GM23338 (cell line): ENCODE measurements around the gene BFSP2. TPM values are rescaled to one million over a fixed set of nuclear protein-coding genes. Genes with fewer than 3 reads are reported as not detected.

Experiments used
- ATAC-seq: fragments of 200-7000 bp; cut with Tn5 transposase; 3 replicates; pipeline ENCODE4 v1.9.1; 2020
- DNase-seq: peaks from one replicate; pipeline ENCODE4 v3.0.0-alpha.2; 2015; ENCODE audit warnings: low spot score
- H2AFZ ChIP-seq: fragments of 200-600 bp; sonication (generic); 2 replicates; pipeline ENCODE4 v1.8.0; 2016; ENCODE audit warnings: antibody characterized with exemption, mild to moderate bottlenecking, moderate library complexity
- H3F3A ChIP-seq: fragments of 200-600 bp; sonication (generic); replicated peaks from 2 replicates; pipeline ENCODE4 v1.8.0; 2017; ENCODE audit warnings: antibody characterized with exemption, mixed run types, low read depth
- H3K27ac ChIP-seq: fragments of 200-600 bp; sonication (generic); 2 replicates; pipeline ENCODE4 v1.6.1; 2016; ENCODE audit warnings: low read depth
- H3K27me3 ChIP-seq: fragments of 200-600 bp; sonication (generic); 2 replicates; pipeline ENCODE4 v1.8.0; 2016; ENCODE audit warnings: mild to moderate bottlenecking, mixed run types, moderate library complexity; ENCODE audit not compliant: insufficient read depth
- H3K36me3 ChIP-seq: fragments of 200-600 bp; sonication (generic); 2 replicates; pipeline ENCODE4 v1.8.0; 2016; ENCODE audit warnings: mild to moderate bottlenecking; ENCODE audit not compliant: insufficient read depth
- H3K4me1 ChIP-seq: fragments of 200-600 bp; sonication (generic); 2 replicates; pipeline ENCODE4 v1.8.0; 2016; ENCODE audit warnings: mild to moderate bottlenecking, moderate library complexity; ENCODE audit not compliant: insufficient read depth
- H3K4me2 ChIP-seq: fragments of 200-600 bp; sonication (generic); 2 replicates; pipeline ENCODE4 v1.7.1; 2017; ENCODE audit warnings: mixed run types
- H3K4me3 ChIP-seq: fragments of 200-600 bp; sonication (generic); 2 replicates; pipeline ENCODE4 v1.6.1; 2016; ENCODE audit warnings: mixed run types
- H3K79me2 ChIP-seq: fragments of 200-600 bp; sonication (generic); replicated peaks from 2 replicates; pipeline ENCODE4 v1.8.0; 2017; ENCODE audit warnings: mild to moderate bottlenecking; ENCODE audit not compliant: insufficient read depth
- H3K9me2 ChIP-seq: fragments of 200-600 bp; sonication (generic); 2 replicates; pipeline ENCODE4 v1.8.0; 2017; ENCODE audit not compliant: insufficient read depth
- H4K20me1 ChIP-seq: fragments of 200-600 bp; sonication (generic); replicated peaks from 2 replicates; pipeline ENCODE4 v1.8.0; 2017; ENCODE audit warnings: mild to moderate bottlenecking; ENCODE audit not compliant: insufficient read depth
- H3K27ac Mint-ChIP-seq: 2 replicates; pipeline ENCODE4 v1.8.0; 2020; ENCODE audit warnings: inconsistent platforms, mild to moderate bottlenecking, moderate library complexity, mixed read lengths
- H3K27me3 Mint-ChIP-seq: 3 replicates; pipeline ENCODE4 v1.8.0; 2022; ENCODE audit warnings: low read depth, mild to moderate bottlenecking, moderate library complexity, mixed read lengths, inconsistent platforms; ENCODE audit not compliant: insufficient read depth, poor library complexity
- H3K36me3 Mint-ChIP-seq: 3 replicates; pipeline ENCODE4 v1.8.0; 2021; ENCODE audit warnings: low read depth, mild to moderate bottlenecking, inconsistent platforms, moderate library complexity, mixed read lengths
- H3K4me1 Mint-ChIP-seq: 3 replicates; pipeline ENCODE4 v1.8.0; 2020; ENCODE audit warnings: mild to moderate bottlenecking, inconsistent platforms, mixed read lengths
- H3K4me3 Mint-ChIP-seq: 3 replicates; pipeline ENCODE4 v1.8.0; 2021; ENCODE audit warnings: moderate library complexity, mild to moderate bottlenecking, inconsistent platforms, mixed read lengths
- H3K9me3 Mint-ChIP-seq: 3 replicates; pipeline ENCODE4 v1.8.0; 2020; ENCODE audit warnings: moderate library complexity, mild to moderate bottlenecking, inconsistent platforms, mixed read lengths
- CREB1 ChIP-seq: fragments of 250-450 bp; sonication (Bioruptor Pico); IDR thresholded peaks from 2 replicates; pipeline ENCODE4 v1.5.0; 2020; ENCODE audit warnings: low read depth, mild to moderate bottlenecking, moderate library complexity
- ETS1 ChIP-seq: IDR thresholded peaks from 2 replicates; pipeline ENCODE4 v1.6.1; 2016; ENCODE audit warnings: antibody characterized with exemption
- EZH2 ChIP-seq: fragments of 200-600 bp; sonication (generic); IDR thresholded peaks from one replicate; pipeline ENCODE4 v1.8.0; 2017; ENCODE audit warnings: antibody characterized with exemption, mild to moderate bottlenecking, low read depth; ENCODE audit not compliant: unreplicated experiment
- JUNB ChIP-seq: IDR thresholded peaks from one replicate; pipeline ENCODE4 v1.6.1; 2016; ENCODE audit warnings: antibody characterized with exemption; ENCODE audit not compliant: unreplicated experiment
- NANOG ChIP-seq: IDR thresholded peaks from 2 replicates; pipeline ENCODE4 v1.6.1; 2016; ENCODE audit warnings: antibody characterized with exemption, borderline replicate concordance
- POLR2AphosphoS5 ChIP-seq: IDR thresholded peaks from 2 replicates; pipeline ENCODE4 v1.6.1; 2016; ENCODE audit warnings: antibody characterized with exemption, low read depth
- STAT1 ChIP-seq: IDR thresholded peaks from one replicate; pipeline ENCODE4 v1.6.1; 2016; ENCODE audit warnings: antibody characterized with exemption; ENCODE audit not compliant: unreplicated experiment
- ZNF114 ChIP-seq: fragments of 250-450 bp; sonication (Bioruptor Pico); IDR thresholded peaks from 2 replicates; pipeline ENCODE4 v1.5.0; 2020; ENCODE audit warnings: mild to moderate bottlenecking, moderate library complexity
- ZNF331 ChIP-seq: fragments of 250-450 bp; sonication (Bioruptor Pico); IDR thresholded peaks from 2 replicates; pipeline ENCODE4 v1.5.0; 2020; ENCODE audit warnings: low read depth, mild to moderate bottlenecking, moderate library complexity
- ZNF462 ChIP-seq: fragments of 250-450 bp; sonication (Bioruptor Pico); IDR thresholded peaks from 2 replicates; pipeline ENCODE4 v1.5.0; 2020; ENCODE audit warnings: mild to moderate bottlenecking, moderate library complexity
- polyA plus RNA-seq: library from polyadenylated mRNA; unstranded; fragments of >200 nt; fragmentation: Nextera tagmentation; extraction: Ambion mirVana; gene quantifications from 2 replicates; pipeline ENCODE4 v1.2.1, GENCODE V29; 2016
- total RNA-seq: library from RNA; depleted of rRNA; stranded (reverse); fragments of >200 nt; shearing (Covaris generic); gene quantifications from 2 replicates; pipeline ENCODE4 v1.2.3, GENCODE V29; 2014
- TF ChIP-seq, protein P1 (sequence below): IDR thresholded peaks from one replicate; pipeline ENCODE4 v1.6.1; 2018; ENCODE audit warnings: antibody characterized with exemption; ENCODE audit not compliant: unreplicated experiment

BFSP2 gene
- total and polyA plus RNA-seq, 2 experiments from 2014 or later = not detected

DNA sequence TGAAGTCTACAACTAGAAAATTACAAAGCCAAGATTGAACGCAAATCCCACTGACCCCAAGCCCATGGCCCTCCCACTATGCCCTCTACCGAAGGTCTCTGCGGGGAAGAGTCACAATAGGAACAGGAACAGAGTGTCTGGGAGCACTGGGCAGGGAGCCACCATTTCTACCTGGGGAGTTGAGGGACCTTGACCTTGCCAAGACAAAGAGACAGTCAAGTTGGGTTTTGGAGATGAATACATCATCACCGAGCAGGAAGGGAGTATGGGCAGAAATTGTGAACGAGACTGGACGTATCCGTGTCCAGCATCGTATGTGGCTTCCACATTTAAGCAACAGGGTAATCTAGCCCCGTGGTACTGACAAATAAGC, 30.8 kb upstream of the BFSP2 start (continued):
- no peak for TF ChIP-seq ZNF462 (CRISPR knock-in tag)
- no peak for TF ChIP-seq CREB1 (CRISPR knock-in tag)
- TF ChIP-seq EZH2 = no peak
- TF ChIP-seq ETS1 = no peak
- TF ChIP-seq ZNF331 = no peak
- TF ChIP-seq NANOG = no peak
- TF ChIP-seq STAT1 = no peak
- no peak for TF ChIP-seq POLR2AphosphoS5
- TF ChIP-seq ZNF114 (CRISPR knock-in tag) = no peak

- peaks cover 19% of the 10 kb centered on the region for H3K4me1 Mint-ChIP-seq
- H3K27me3 ChIP-seq = no peaks in the 10 kb centered on the region
- H3K36me3 Mint-ChIP-seq = no peaks in the 10 kb centered on the region
- TF ChIP-seq ZNF114 (CRISPR knock-in tag) (no peak), ETS1 (no peak), ZNF331 (no peak), CREB1 (CRISPR knock-in tag) (no peak), NANOG (no peak), POLR2AphosphoS5 (no peak), EZH2 (no peak), JUNB (no peak)
- TF ChIP-seq, protein P1, sequence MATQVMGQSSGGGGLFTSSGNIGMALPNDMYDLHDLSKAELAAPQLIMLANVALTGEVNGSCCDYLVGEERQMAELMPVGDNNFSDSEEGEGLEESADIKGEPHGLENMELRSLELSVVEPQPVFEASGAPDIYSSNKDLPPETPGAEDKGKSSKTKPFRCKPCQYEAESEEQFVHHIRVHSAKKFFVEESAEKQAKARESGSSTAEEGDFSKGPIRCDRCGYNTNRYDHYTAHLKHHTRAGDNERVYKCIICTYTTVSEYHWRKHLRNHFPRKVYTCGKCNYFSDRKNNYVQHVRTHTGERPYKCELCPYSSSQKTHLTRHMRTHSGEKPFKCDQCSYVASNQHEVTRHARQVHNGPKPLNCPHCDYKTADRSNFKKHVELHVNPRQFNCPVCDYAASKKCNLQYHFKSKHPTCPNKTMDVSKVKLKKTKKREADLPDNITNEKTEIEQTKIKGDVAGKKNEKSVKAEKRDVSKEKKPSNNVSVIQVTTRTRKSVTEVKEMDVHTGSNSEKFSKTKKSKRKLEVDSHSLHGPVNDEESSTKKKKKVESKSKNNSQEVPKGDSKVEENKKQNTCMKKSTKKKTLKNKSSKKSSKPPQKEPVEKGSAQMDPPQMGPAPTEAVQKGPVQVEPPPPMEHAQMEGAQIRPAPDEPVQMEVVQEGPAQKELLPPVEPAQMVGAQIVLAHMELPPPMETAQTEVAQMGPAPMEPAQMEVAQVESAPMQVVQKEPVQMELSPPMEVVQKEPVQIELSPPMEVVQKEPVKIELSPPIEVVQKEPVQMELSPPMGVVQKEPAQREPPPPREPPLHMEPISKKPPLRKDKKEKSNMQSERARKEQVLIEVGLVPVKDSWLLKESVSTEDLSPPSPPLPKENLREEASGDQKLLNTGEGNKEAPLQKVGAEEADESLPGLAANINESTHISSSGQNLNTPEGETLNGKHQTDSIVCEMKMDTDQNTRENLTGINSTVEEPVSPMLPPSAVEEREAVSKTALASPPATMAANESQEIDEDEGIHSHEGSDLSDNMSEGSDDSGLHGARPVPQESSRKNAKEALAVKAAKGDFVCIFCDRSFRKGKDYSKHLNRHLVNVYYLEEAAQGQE = no peak
These were observed 28.7 kb upstream of the BFSP2 start for GRCh38 chr3:133371181-133371580.

More at GRCh38 chr3:133371181-133371580, 28.7 kb upstream of the BFSP2 start:
- Mint-ChIP-seq H3K27me3 (no peaks in the 10 kb centered on the region), H3K4me3 (no peak overlapping the region), H3K9me3 (no peaks in the 10 kb centered on the region), H3K27ac (no peak overlapping the region)
- Histone ChIP-seq H3K4me3 (no peak overlapping the region), H3K4me1 (peaks cover 17% of the 10 kb centered on the region), H3K4me2 (no peak overlapping the region), H3K36me3 (no peaks in the 10 kb centered on the region), H3F3A (no peaks in the 10 kb centered on the region), H3K9me2 (no peaks in the 10 kb centered on the region), H3K79me2 (no peaks in the 10 kb centered on the region), H4K20me1 (no peaks in the 10 kb centered on the region), H2AFZ (no peak overlapping the region), H3K27ac (no peak overlapping the region)
- ATAC-seq (no peak), DNase-seq (no peak)
